Peyer's patch (tissue), 4 donors: Measurements from ENCODE around the gene C4orf50. TPM values are rescaled to one million over a fixed set of nuclear protein-coding genes. Genes with fewer than 3 reads are reported as not detected.

ENCODE experiments used
- DNase-seq, 3 donors: peaks; one replicate each; pipeline ENCODE4 v3.0.0-alpha.2; 2017 to 2019
- H3K27ac ChIP-seq, 4 donors: fragments of 200-600 bp; sonication (generic); one replicate each; pipeline ENCODE4 v1.5.1; 2016 to 2019
- H3K27me3 ChIP-seq, 2 donors: fragments of 200-600 bp; sonication (generic); one replicate each; pipeline ENCODE4 v1.5.1; 2019
- H3K36me3 ChIP-seq, 3 donors: fragments of 200-600 bp; sonication (generic); one replicate each; pipeline ENCODE4 v1.5.1; 2016 to 2019
- H3K4me1 ChIP-seq, 4 donors: fragments of 200-600 bp; sonication (generic); one replicate each; pipeline ENCODE4 v1.5.1; 2016 to 2019
- H3K4me3 ChIP-seq, 4 donors: fragments of 200-600 bp; sonication (generic); 1 replicate in 3 of 4; 2 replicates in 1 of 4; pipeline ENCODE4 v1.5.1; 2016 to 2019; ENCODE audit warnings: mild to moderate bottlenecking in 1 of 4
- H3K9me3 ChIP-seq, 4 donors: fragments of 200-600 bp; sonication (generic); one replicate each; pipeline ENCODE4 v1.5.1; 2016 to 2019; ENCODE audit warnings: mild to moderate bottlenecking in 1 of 4
- CTCF ChIP-seq, 6 experiments: fragments of 450-650 bp in 4 of 6; fragments of 200-600 bp in 2 of 6; sonication (generic) in 1 of 6; IDR thresholded peaks; one replicate each; pipeline ENCODE4 v1.5.1; 2017 to 2019; ENCODE audit warnings: antibody characterized with exemption in 6 of 6, mild to moderate bottlenecking in 3 of 6, moderate library complexity in 1 of 6
- POLR2A ChIP-seq, 2 donors: fragments of 450-650 bp; IDR thresholded peaks; one replicate each; pipeline ENCODE4 v1.5.1; 2017; ENCODE audit warnings: antibody characterized with exemption in 2 of 2, mild to moderate bottlenecking in 2 of 2, moderate library complexity in 2 of 2
- total RNA-seq, 4 donors: library from RNA; depleted of rRNA; stranded (reverse); fragments of >200 nt; gene quantifications; one replicate each; pipeline ENCODE4 v1.1.0, GENCODE V29; 2016

Gene C4orf50
- total RNA-seq, 4 donors from 2014 or later = 0.19 to 0.83 (median 0.40) TPM; not detected in 1

- Histone ChIP-seq H3K27ac (no peak overlapping the region), H3K27me3 (no peaks in the 10 kb centered on the region), H3K36me3 (no peaks in the 10 kb centered on the region), H3K4me1 (no peaks in the 10 kb centered on the region), H3K9me3 (no peaks in the 10 kb centered on the region), H3K4me3 (no peak overlapping the region)
- DNase-seq = no peak
- TF ChIP-seq POLR2A (IDR thresholded peaks at IDR 0.05) = no peak
- no peak for TF ChIP-seq CTCF (IDR thresholded peaks at IDR 0.05)
Measured at GRCh38 chr4:6022607-6023288, 4.5 kb upstream of the C4orf50 start.

GRCh38 chr4:6021831-6022606 is 3.8 kb upstream of the C4orf50 start:
- Histone ChIP-seq H3K4me3 (no peak overlapping the region), H3K36me3 (no peaks in the 10 kb centered on the region), H3K9me3 (no peaks in the 10 kb centered on the region), H3K27me3 (no peaks in the 10 kb centered on the region), H3K27ac (no peak overlapping the region), H3K4me1 (no peaks in the 10 kb centered on the region)
- TF ChIP-seq CTCF (IDR thresholded peaks at IDR 0.05) (no peak), POLR2A (IDR thresholded peaks at IDR 0.05) (no peak)
- no peak for DNase-seq

DNA sequence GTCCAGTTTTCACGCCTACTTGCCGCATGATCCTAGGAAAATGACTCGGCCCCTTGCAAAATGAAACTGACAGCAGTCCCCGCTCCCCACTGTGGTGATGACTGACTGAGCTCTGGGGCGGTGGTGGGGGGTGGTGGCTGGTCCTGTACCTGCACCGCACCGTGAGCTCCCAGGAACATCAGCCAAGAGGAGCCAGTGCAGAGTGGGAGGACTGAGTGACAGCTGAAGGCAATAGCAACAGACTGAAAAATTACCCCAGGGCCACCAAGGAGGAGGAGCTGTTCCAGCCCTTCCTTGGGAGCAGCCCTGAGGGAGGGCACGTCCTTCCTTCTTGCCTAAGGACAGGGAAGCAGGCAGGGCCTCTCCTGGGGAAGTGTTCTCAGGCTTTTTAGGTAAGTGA is 2.4 kb upstream of the C4orf50 start:
- Histone ChIP-seq H3K9me3 (no peaks in the 10 kb centered on the region), H3K4me3 (no peak overlapping the region), H3K36me3 (no peaks in the 10 kb centered on the region), H3K27ac (no peak overlapping the region), H3K4me1 (no peaks in the 10 kb centered on the region), H3K27me3 (no peaks in the 10 kb centered on the region)
- no peak for DNase-seq
- TF ChIP-seq POLR2A (IDR thresholded peaks at IDR 0.05) (no peak), CTCF (IDR thresholded peaks at IDR 0.05) (no peak)

DNA sequence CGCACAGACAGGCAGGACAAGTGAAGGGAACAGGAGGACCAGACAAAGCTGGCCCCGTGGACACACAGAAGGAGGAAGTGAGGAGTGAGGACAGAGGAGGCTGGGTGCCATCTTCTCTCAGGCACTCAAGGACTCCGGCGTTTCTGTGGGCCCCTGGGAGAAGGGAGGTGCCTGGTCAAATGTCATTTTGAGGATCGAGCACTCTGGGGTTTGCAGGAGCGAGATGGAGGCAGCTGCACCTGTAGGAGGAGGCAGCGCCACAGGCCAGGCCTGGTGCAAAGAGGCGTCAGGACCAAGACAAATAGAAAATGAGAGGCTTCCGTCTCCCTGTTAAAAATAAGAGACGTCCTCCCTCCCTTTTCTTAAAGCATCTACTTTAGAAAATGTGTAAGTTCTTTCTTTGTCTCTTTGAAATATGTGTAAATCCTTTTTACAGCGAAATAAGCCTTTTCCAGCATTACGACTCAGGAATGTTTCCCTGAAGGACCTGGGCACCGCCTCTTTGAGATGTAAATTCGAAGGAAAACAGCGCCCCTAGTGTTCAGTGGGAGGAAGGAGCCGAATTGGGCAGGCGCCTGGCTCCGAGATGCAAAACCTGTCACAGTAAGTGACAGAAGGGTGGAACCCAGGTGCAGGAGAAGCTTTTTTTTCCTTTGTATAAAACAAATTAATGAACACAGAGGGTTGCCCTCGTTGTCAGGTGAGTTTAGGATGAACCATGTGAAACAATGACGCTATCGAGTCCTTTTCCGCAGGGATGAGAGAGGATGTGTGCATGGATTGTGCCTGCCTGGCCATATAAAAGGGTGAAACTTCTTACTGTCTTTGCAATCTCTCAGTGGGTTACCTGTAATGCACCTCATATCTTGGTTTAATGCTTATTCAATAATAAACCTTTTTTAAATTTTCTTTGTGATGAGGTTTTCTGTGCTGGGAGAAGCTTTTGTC is 1.4 kb upstream of the C4orf50 start:
- peak in 5 of 6 experiments; percentile 31 to 58 (median 53) for TF ChIP-seq CTCF (IDR thresholded peaks at IDR 0.05)
- no peak for TF ChIP-seq POLR2A (IDR thresholded peaks at IDR 0.05)
- H3K36me3 ChIP-seq = no peaks in the 10 kb centered on the region

GRCh38 chr4:6017800-6018199 is 431 bp downstream of the C4orf50 start:
- no peak for DNase-seq
- H3K27me3 ChIP-seq = no peaks in the 10 kb centered on the region
- no peaks in the 10 kb centered on the region for H3K36me3 ChIP-seq
- no peaks in the 10 kb centered on the region for H3K4me1 ChIP-seq
- no peak for TF ChIP-seq CTCF (IDR thresholded peaks at IDR 0.05)
- H3K27ac ChIP-seq = no peak overlapping the region
- no peaks in the 10 kb centered on the region for H3K9me3 ChIP-seq
- no peak overlapping the region for H3K4me3 ChIP-seq

More for the DNA sequence above, 1.4 kb upstream of the C4orf50 start:
- no peaks in the 10 kb centered on the region for H3K27me3 ChIP-seq
- no peak overlapping the region for H3K27ac ChIP-seq
- H3K4me1 ChIP-seq = no peaks in the 10 kb centered on the region
- H3K9me3 ChIP-seq = no peaks in the 10 kb centered on the region
- H3K4me3 ChIP-seq = no peak overlapping the region
- peak in 1 of 3 donors; percentile 53 for DNase-seq
